CD4-positive, alpha-beta T cell treated with Interleukin-6 for 4 hours (primary cell): ENCODE data around the gene TSTD2.
A peak's percentile ranks its signal among the peaks of the same experiment; 100 is the strongest.
"Not testable (repeated sequence)": the region's sequence is repeated elsewhere in the genome, so short reads cannot be mapped to it uniquely, and the experiment has no call there.

Source experiments
- DNase-seq: peaks from one replicate; pipeline ENCODE4 v3.0.0-alpha.2; 2020; ENCODE audit warnings: mixed read lengths

Gene TSTD2

DNA sequence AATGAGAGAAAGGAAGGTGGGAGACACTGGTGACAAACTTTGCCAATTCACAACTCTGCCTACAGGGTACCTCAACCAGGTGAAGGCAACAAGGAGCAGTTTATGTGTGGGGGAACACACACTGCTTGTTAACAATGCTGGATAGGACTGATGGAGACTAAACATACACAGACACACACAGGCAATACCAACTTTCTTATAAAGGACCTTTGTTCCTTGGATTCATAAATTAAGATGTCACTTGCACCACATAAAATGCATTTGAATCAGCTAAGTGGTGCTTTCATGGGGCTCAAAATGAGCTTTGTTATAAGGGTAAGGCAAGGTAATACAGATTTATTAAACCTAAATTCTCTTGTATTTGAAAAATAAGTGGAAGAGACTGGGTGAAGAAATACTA lies 4.0 kb downstream of the TSTD2 start:
- DNase-seq: no peak

DNA sequence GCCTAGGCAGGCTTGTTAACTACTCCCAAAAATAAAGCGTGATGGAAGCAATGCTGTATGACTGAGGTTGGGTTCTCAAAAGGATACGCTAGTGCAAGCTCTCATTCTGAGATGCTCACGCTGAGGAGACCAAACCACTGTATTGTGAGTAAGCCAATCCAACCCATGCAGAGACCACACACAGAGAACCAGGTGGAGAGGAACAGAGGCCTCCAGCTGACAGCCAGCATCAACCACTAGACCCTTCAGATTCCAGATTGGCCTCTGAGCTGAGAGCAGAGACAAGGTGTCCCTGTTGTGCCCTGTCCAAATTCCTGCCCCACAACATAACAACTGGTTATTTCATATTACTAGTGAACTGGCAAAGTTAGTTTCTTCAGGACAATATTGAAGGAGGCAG lies 4.5 kb downstream of the TSTD2 start:
- DNase-seq: no peak

DNA sequence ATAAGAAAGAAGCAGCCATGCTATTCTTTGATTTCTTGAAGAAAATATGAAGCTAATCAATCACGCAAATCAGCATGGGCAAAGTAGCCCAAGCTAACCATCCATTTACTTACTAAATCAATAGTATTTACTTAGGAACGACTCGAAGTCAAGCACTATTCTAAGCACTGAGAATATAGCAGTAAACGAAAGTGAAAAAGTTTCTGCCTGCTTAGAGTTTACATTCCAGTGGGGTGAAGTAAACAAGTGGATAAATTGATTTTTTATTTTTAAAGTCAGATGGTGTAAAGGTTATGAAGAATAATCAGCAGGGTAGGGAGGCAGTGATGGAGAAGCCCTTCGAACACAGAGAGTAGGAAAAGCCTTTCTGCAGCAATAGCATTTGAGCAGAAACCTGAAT lies 5.5 kb downstream of the TSTD2 start:
- no peak for DNase-seq

DNA sequence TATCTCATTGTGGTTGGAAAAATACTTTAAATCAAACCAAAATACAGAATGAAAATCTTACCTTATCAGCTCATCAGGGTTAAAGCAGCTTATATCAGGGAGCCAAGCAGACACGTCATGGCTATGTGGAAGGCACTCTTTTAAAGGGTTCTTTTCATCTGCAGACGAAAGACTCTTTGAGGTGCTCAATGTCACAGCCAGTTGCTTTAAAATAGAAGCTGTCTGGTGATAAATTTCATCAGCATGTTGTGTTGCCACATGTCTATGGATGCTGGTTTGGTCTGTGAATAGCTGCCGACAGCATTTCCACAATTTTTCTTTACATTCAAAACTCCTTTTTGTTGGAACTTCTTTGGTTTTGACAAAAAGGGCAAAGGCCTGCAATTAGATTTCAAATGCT lies 7.5 kb downstream of the TSTD2 start:
- no peak for DNase-seq

DNA sequence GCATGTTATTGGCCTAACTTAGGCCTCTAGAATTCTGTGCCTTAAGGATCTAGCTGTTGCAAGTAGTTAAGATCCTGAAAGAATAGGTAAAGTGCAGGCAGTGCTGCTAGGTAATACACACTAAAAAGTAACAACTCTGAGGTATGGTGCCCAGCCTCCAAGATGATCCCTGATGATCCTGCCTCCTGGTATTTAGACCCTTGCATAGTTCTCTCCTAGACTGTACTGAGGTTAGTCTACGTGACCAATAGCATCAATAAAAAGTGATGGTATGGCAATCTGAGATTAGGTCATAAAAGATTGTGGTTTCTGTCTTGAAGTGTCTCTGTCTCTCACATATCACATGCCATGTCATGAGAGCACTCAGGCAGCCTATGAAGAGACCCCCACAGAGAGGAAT lies 9.2 kb downstream of the TSTD2 start:
- DNase-seq: no peak

DNA sequence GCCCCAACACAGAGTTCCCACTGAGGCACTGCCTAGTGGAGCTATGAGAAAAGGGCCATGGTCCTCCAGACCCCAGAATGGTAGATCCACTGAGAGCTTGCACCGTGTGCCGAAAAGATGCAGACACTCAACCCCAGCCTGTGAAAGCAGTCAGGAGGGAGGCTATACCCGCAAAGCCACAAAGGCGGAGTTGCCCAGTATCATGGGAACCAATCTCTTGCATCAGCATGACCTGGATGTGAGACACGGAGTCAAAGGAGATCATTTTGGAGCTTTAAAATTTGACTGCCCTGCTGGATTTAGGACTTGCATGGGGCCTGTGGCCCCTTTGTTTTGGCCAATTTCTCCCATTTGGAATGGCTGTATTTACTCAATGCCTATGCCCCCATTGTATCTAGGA lies 10.7 kb downstream of the TSTD2 start:
- not testable (repeated sequence) for DNase-seq

DNA sequence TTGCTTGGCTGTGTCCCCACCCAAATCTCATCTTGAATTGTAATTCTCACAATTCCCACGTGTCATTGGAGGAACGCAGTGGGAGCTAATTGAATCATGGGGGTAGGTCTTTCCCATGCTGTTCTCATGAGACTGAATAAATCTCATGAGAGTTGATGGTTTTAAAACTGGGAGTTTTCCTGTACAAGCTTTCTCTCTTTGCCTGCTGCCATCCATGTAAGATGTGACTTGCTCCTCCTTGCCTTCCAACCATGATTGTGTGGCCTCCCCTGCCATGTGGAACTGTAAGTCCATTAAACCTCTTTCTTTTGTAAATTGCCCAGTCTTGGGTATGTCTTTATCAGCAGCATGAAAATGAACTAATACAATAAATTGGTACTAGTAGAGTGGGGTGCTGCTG lies 13.1 kb downstream of the TSTD2 start:
- DNase-seq: not testable (repeated sequence)

DNA sequence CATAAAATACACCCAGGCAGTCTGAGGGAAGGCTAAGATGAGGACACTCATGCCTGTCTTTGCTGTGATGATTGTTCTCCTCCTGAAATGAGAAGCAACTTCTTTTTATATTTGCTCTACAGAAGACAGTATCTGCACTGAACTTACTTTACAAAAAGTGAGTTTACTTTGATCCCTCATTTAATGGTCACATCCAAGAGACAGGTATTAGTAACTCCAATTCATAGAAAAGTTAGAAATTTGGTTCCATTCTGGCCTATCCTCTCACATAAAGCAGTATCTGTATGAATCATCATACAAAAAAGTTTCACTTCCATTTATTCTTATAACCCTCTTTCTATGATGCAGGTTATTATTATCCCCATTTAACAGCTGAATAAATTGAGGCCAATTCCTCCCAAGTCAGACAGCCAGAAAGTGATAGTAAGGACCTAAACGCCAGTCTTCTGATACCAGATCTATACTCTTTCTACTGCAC lies 15.2 kb downstream of the TSTD2 start:
- DNase-seq: no peak

DNA sequence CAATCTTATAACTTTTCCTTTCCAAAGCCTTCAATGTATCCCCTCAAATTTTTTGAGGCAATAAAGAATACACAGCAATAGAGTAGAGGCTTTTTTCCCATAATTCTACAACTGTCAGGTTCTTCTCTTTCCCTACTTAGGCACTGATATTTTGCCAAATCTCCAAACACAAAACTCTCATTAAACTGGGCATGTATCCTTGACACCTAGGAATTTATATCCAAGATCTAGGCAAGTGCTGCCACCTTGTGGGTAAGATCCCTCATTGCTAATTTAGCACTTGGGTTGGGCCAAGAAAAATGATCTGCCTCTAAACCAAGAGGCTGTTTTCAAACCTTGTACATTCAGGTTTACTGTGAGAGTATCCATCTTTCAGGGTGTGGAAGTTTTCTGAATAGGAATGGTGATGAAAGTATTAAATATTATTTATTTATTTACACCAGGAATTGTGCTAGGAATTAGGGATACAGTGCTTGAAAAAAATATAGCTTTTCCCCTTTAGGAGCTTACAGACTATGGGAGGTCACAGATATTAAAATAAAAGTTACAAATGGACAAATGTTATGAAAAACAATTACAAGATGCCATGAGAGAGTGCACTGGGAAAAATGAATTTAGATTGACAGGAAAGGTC lies 17.6 kb downstream of the TSTD2 start:
- peak; percentile 64 for DNase-seq

DNA sequence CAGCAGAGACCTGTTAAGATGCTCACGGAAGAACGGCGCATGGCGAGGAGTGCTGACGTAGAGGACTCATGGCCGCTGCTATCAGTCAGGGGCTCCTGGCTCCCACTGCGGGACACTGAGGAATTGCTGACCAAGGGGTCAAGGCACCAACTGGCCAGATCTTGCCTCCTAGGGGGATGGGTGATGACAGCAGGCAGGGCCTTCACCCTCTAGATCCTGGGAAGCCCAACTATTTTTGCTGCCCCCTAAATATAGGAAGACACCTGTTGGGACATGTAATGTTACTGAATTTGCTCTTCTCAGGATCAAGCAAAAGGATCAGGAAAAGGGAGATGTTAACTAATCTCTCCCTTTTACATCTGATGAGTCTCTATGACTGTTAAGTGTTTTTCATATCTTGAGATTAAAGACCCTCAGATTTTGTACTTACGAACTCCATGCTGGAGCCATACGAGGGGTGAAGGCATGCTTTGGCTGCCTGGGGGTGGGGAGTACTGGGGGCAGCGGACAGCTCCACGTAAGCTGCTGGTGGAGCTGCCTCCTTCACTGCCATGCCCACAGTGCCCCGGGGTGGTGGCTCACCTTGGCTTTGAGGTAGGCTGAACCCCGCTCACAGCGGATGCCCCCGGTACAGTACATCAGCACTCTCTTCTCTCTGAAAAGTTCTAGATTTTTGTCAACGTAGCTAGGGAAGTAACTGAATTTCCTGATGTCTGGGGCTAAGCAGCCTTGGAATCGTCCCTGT lies 28.1 kb downstream of the TSTD2 start:
- DNase-seq: no peak

DNA sequence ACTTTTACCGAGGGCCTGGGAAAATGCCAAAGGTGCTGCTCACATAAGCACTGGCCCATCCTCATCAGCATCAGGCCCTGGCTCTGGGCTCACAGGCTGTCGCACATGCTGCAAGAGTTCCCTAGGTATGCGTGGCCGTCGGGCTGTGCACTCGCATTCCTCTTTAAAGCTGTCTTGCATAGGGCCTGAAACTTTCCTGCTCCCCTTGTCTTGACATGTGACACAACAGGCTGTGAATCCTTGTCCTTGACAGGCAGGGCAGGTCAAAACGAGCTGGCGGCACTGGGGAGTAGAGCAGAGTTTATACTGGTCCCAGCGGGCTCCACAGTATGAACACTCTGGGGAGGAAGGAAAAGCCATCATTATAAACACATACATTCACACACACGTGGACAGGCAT lies 30.7 kb downstream of the TSTD2 start:
- DNase-seq: no peak

DNA sequence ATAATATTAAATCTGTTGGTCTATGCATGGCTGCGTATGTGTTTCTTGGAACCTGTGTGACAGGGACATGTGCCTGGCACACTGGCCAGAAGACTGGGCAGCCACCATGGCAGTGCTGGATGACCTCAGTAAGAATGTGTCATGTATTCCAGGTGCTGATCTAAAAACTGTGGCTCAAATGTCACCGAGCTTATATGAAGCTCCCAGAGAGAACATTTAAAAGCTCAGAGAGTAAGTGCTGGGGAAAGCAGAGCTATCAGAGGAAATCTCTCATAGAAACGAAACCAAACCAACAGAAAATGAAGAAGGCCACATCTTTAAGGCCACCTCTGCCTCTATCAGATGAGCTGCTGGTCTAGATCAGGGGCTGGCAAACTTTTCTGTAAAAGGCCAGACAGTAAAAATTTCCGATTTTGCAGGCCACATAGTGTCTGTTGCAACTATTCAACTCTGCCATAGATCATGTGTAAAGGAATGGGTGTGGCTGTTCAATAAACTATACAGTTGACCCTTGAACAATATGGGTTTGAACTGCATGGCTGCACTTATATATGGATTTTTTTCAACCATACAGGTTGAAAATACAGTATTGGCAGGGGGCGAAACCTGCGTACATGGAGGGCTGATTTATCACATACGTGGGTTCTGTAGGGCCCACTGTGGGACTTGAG lies 31.8 kb downstream of the TSTD2 start:
- DNase-seq: no peak

DNA sequence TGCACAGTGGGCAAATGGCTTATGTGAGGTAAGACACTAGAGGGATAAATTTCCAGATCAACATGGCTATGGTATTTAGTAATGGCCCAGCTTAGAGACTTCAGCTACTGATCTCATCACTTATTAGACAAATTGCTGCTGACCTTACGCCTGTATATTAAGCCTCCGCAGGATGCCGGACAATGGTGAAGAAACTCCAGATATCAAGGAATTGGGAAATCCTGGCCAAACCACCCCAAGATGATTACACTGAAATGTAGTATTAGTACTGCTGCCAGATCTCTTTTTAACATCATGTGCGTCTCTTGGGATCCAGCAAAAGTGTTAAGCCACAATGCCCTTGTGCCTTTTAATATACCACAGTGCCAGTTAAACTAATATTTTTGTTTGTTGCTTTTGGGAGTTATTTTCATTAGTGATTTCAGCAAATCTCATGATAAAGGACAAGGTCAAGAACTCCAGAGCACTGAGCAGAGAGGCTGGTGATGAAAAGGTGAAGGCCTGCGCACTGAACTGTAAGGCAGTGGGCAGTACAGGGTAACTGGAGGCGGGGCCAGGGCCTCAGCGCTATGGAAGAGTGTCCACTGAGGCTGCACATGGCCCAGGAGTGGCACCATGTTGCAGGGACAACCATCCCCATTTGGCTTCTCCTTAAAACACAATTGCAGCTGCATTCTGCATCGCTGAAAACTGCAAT lies 32.5 kb downstream of the TSTD2 start:
- DNase-seq: no peak

DNA sequence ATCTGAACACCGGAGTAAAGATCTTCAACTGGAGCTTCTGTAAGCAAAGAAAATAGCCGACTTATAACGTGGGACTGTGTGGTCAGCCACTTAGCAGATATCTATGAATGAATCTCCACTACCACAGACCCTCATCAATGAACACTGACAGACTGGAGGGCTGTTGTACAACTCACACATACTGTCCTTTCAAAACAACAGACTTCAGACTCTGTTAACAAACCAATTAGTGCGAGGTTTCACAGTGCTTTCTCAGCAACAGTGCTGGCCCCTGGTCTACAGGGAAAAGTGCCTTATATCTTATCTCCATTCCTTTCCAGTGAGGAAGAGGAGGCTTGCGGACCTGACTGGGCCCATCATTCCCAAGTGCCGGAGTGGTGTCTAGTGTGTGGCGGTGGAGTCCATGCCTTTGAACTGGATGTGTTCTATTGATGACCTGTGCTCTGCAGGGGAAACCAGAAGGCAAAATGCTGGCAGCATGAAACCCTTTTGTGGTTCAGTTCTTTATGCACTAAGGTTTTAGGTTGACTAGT lies 33.8 kb downstream of the TSTD2 start:
- no peak for DNase-seq

DNA sequence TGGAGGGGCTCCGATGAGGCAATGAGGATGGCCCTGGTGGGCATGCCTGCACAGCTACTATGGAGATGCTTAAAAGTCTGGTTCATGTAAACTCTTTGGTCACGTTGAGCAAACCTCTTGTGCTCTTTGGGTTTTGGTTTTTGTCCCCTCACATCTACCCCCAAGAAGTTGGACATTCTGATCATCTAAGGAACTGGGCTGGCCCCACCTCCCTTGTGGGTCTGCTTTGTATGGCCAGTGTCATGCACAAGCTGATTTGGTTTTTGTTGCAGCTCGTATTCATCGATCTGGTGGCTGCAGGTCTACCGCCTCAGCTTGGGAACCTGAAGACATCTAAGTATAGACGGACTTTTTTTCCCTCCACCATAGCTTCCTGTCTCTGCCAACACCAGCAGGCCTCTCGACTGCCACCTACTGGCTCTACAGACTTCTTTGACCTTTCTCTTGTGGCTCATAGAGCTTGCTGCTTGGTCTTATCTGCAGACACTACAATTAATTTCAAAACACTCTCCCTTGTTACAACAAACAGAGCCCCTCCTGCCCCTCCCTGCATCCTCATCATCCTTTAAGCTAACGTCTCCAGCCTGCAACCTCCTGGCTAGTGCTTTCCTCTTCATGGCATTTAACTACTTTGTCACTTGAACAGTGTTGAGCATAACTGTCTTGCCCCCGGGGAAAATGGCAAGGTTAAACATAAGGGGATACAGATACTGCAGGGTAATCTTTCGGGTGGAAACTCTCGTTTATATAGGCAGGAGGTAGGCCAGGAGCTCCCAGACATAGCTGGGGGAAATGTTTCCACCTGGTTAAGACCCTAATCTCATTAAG lies 34.5 kb downstream of the TSTD2 start:
- DNase-seq: peak; percentile 77

DNA sequence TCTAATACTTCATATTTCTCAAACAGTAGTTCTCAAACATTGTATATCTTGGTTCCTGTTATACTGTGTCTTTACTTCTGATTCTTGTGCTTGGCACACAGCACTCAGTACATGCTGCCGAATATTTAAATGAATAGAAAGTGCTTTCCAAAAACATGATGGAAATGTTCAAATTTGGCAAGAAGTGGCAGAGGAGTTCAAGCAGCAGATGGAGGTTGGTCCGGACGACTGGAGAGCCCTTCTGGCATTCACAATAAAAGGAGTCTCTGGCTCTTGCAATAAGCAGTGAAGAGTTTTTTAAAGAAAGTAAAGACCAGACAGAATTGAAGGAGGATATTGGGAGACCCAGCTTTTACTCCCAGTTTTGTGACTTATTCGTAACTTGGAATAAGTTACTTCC lies 36.3 kb downstream of the TSTD2 start:
- DNase-seq: no peak

DNA sequence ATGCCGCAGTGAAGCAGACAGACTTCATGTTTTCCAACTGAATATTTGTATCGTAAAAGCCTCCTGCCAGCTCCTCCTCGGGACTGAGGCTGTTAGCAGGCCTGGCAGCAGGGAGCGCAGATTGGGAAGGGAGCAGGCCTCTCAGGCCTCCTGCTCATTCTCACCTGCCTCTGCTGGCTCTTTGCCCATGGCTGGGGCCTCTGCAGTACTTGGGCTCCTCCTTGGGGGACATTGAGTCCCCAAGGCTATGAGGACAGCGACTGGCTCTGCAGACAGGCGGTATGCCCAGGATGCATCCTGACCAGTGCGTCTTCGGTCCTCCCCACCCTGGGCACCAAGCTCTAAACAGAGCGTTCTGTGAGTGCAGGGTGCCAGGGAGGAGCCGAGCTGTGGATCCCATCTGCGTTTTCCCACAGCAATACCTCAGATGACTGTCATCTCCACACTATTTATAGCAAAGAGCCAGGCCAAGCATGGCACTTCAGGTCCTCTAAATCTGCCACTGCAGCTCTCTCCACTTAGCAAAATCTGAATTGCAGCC lies 38.7 kb downstream of the TSTD2 start:
- no peak for DNase-seq

DNA sequence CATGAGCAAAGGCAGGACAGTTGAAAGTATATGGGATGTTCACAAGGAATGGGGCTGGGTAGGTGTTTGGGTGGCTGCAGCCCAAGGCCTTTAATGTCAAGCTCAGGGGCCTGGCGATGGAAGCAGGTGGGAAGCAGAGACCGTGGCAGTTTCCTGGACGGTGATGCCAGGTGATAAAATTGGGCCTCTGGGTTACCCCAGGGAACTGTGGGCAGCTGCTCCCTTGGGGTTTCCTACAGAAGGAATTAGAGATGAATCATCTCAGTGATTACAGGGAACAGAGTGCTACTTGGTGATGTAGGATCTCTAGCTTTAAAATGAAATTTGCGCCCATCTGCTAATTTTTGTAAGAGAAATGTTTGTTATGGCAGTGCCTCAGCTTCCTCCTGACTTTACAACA lies 39.2 kb downstream of the TSTD2 start:
- DNase-seq: no peak

DNA sequence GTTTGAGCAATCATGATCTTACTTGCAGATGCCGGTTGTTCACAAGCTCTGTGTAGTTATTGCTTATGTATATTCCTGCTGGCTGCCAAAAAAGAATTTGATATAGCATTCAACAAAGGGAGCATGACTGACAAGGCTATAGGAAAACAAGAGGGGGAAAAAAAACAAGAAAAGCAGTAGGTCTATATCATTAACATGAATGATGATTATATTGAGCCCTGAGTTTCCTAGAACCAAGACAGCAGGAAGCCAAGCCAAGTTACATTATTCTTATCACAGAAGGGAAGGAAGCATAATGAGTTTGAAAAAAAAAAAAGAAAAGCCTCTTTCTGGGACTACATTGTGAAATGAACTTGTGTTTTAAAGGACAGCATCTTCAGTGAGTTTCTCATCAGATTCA lies 41.0 kb downstream of the TSTD2 start:
- DNase-seq: no peak

DNA sequence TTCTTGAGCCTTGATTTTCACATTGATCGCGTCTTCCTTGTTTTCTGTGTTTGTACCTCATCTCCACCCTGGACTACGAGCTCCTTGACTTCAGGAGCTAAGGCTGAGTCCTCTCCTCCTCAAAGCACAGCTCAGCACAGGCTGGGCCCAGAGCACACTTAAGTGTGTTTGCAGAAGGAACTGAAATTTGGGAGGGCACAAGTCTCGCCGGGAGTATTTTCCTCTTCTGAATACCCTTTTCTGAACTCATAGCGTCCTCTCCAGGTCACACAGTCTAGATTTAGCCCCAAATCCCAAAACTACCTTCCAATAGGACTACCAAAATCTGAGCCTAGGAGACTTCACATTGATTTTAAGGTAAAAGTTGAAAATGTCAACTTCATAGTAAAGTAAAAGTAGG lies 41.6 kb downstream of the TSTD2 start:
- DNase-seq: no peak

DNA sequence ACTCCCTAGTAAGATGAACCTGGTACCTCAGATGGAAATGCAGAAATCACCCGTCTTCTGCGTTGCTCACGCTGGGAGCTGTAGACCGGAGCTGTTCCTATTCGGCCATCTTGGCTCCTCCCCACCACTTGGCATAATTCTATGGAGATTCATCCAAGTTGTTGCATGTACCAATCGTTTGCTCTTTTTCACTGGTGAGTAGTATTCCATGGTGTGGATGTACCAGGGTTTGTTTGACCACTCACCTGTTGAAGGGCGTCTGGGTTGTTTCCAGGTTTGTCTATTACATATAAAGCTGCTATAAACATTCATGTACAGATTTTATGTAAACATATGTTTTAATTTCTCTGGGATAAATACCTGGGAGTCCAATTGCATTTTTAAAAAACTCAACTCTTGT lies 46.3 kb downstream of the TSTD2 start:
- not testable (repeated sequence) for DNase-seq

DNA sequence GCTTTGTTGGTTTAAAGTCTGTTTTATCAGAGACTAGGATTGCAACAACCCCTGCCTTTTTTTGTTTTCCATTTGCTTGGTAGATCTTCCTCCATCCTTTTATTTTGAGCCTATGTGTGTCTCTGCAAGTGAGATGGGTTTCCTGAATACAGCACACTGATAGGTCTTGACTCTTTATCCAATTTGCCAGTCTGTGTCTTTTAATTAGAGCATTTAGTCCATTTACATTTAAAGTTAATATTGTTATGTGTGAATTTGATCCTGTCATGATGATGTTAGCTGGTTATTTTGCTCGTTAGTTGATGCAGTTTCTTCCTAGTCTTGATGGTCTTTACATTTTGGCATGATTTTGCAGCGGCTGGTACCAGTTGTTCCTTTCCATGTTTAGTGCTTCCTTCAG lies 48.4 kb downstream of the TSTD2 start:
- DNase-seq: not testable (repeated sequence)
